Panc1 (cell line): ENCODE results near the gene CBLN1. TPM values are rescaled to one million over a fixed set of nuclear protein-coding genes. Genes with fewer than 3 reads are reported as not detected.

ENCODE experiments used
- ATAC-seq: fragments of 200-7000 bp; cut with Tn5 transposase; 2 replicates; pipeline ENCODE4 v1.9.1; 2020; ENCODE audit warnings: mild to moderate bottlenecking, moderate library complexity
- BruUV-seq: library from RNA; stranded (reverse); fragments of 400-500 nt; replicated peaks from 2 replicates; lab custom pipeline; 2021; lab: Mats Ljungman, UMichigan
- CTCF ChIA-PET: fragments of 300-600 bp; sonication (Branson Sonifier 250); formaldehyde crosslinking; loops from one replicate; lab custom pipeline; 2022; ENCODE audit warnings: antibody characterized with exemption; lab: Charles Lee
- POLR2A ChIA-PET: fragments of 300-600 bp; sonication (Branson Sonifier 250); formaldehyde crosslinking; loops from one replicate; lab custom pipeline; 2022; ENCODE audit warnings: antibody characterized with exemption; lab: Charles Lee
- DNase-seq: peaks from one replicate; pipeline ENCODE4 v3.0.0-alpha.2; 2010; ENCODE audit warnings: low read depth, low spot score
- H3K27ac ChIP-seq: 2 replicates; pipeline ENCODE4 v1.5.1; 2011; ENCODE audit warnings: mild to moderate bottlenecking, low read length, inconsistent platforms
- H3K27me3 ChIP-seq: fragments of 200-500 bp; sonication (Bioruptor generic); 2 replicates; pipeline ENCODE4 v1.6.0; 2014; ENCODE audit warnings: low read length, inconsistent platforms; ENCODE audit not compliant: control insufficient read depth, insufficient read depth
- H3K36me3 ChIP-seq: fragments of 200-500 bp; sonication (Bioruptor generic); 2 replicates; pipeline ENCODE4 v1.5.1; 2014; ENCODE audit warnings: inconsistent platforms, mild to moderate bottlenecking, low read length, moderate library complexity; ENCODE audit not compliant: control insufficient read depth, insufficient read depth
- H3K4me1 ChIP-seq: 2 replicates; pipeline ENCODE4 v1.5.1; 2011; ENCODE audit warnings: inconsistent platforms, mild to moderate bottlenecking, low read length, moderate library complexity; ENCODE audit not compliant: control insufficient read depth, insufficient read depth
- H3K4me3 ChIP-seq, 2 experiments: 2 replicates each; pipeline ENCODE4 v1.5.1; 2011 to 2012; ENCODE audit warnings: low read depth in 2 of 2, low read length in 2 of 2, mild to moderate bottlenecking in 2 of 2, inconsistent platforms in 1 of 2, moderate library complexity in 1 of 2
- H3K9me3 ChIP-seq: fragments of 200-500 bp; sonication (Bioruptor generic); 2 replicates; pipeline ENCODE4 v1.5.1; 2014; ENCODE audit warnings: low read depth, mild to moderate bottlenecking, inconsistent platforms, low read length, moderate library complexity; ENCODE audit not compliant: control insufficient read depth, insufficient read depth
- POLR2AphosphoS5 ChIP-seq: IDR thresholded peaks from 2 replicates; pipeline ENCODE4 v1.6.1; 2012; ENCODE audit warnings: mild to moderate bottlenecking, low read depth, low read length, moderate library complexity
- SIN3A ChIP-seq: IDR thresholded peaks from 2 replicates; pipeline ENCODE4 v1.6.1; 2012; ENCODE audit warnings: low read depth, mild to moderate bottlenecking, low read length, moderate library complexity, borderline replicate concordance; ENCODE audit not compliant: insufficient read depth
- TCF7L2 ChIP-seq: IDR thresholded peaks from 2 replicates; pipeline ENCODE4 v1.6.1; 2011; ENCODE audit warnings: mild to moderate bottlenecking, low read depth, low read length, inconsistent platforms
- in situ Hi-C: cut with HindIII; loops from 2 replicates; pipeline ENCODE4 v1.10.0; 2016; ENCODE audit warnings: low sequenced_read_pairs, low pct_unique_long_range_greater_than_20kb
- intact Hi-C: fragments of 100-400 bp; cut with micrococcal nuclease; formaldehyde crosslinking; loops from one replicate; pipeline ENCODE4 v1.10.0; 2022; ENCODE audit not compliant: unreplicated experiment
- total RNA-seq: library from RNA; stranded (reverse); gene quantifications from one replicate; pipeline ENCODE4 v1.2.1, GENCODE V29; 2021; ENCODE audit not compliant: unreplicated experiment
- TF ChIP-seq, protein P1 (sequence below): fragments of 450-650 bp; IDR thresholded peaks from 2 replicates; pipeline ENCODE4 v1.5.1; 2017; ENCODE audit warnings: mild to moderate bottlenecking
- TF ChIP-seq, protein P2 (sequence below), 2 experiments: IDR thresholded peaks; 2 replicates each; pipeline ENCODE4 v1.6.1; 2011 to 2012; ENCODE audit warnings: low read depth in 2 of 2, control low read depth in 1 of 2, low read length in 1 of 2, mild to moderate bottlenecking in 1 of 2, moderate library complexity in 1 of 2; ENCODE audit not compliant: insufficient read depth in 1 of 2

Gene CBLN1
- total RNA-seq, 1 experiment from 2014 or later, result not detected

DNA sequence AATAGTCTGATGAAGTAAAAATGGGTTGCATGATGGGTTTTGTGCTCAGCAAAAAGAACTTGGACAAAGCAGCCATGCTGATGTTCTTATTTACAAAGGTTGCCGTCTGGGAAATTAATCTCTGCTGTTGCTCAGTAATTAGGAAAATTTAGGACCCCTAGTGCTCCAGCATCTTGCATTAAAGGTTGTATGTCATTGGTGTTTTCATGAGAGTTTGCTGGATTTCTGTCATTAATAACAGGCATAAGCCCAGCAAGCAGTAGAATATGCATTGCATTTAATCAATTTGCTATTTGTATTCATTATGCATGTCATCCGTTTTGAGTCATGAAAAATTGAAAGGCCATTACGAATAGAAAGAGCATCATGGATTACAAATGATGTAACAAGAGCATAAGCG lies 46.7 kb upstream of the CBLN1 start:
- intact Hi-C loops (no loop called here), in situ Hi-C loops (no loop called here)
- DNase-seq (no peak), ATAC-seq (no peak)
- no peaks in the 10 kb centered on the region for H3K9me3 ChIP-seq
- BruUV-seq, result no TSS peak
- no peaks in the 10 kb centered on the region for H3K36me3 ChIP-seq
- no peaks in the 10 kb centered on the region for H3K27me3 ChIP-seq
- CTCF ChIA-PET, result no interaction called here
- no peak for TF ChIP-seq TCF7L2
- TF ChIP-seq, protein P1, sequence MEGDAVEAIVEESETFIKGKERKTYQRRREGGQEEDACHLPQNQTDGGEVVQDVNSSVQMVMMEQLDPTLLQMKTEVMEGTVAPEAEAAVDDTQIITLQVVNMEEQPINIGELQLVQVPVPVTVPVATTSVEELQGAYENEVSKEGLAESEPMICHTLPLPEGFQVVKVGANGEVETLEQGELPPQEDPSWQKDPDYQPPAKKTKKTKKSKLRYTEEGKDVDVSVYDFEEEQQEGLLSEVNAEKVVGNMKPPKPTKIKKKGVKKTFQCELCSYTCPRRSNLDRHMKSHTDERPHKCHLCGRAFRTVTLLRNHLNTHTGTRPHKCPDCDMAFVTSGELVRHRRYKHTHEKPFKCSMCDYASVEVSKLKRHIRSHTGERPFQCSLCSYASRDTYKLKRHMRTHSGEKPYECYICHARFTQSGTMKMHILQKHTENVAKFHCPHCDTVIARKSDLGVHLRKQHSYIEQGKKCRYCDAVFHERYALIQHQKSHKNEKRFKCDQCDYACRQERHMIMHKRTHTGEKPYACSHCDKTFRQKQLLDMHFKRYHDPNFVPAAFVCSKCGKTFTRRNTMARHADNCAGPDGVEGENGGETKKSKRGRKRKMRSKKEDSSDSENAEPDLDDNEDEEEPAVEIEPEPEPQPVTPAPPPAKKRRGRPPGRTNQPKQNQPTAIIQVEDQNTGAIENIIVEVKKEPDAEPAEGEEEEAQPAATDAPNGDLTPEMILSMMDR, result no peak
- TF ChIP-seq SIN3A, result no peak
- TF ChIP-seq, protein P2, sequence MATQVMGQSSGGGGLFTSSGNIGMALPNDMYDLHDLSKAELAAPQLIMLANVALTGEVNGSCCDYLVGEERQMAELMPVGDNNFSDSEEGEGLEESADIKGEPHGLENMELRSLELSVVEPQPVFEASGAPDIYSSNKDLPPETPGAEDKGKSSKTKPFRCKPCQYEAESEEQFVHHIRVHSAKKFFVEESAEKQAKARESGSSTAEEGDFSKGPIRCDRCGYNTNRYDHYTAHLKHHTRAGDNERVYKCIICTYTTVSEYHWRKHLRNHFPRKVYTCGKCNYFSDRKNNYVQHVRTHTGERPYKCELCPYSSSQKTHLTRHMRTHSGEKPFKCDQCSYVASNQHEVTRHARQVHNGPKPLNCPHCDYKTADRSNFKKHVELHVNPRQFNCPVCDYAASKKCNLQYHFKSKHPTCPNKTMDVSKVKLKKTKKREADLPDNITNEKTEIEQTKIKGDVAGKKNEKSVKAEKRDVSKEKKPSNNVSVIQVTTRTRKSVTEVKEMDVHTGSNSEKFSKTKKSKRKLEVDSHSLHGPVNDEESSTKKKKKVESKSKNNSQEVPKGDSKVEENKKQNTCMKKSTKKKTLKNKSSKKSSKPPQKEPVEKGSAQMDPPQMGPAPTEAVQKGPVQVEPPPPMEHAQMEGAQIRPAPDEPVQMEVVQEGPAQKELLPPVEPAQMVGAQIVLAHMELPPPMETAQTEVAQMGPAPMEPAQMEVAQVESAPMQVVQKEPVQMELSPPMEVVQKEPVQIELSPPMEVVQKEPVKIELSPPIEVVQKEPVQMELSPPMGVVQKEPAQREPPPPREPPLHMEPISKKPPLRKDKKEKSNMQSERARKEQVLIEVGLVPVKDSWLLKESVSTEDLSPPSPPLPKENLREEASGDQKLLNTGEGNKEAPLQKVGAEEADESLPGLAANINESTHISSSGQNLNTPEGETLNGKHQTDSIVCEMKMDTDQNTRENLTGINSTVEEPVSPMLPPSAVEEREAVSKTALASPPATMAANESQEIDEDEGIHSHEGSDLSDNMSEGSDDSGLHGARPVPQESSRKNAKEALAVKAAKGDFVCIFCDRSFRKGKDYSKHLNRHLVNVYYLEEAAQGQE (IDR thresholded peaks at IDR 0.05; ENCODE audit: insufficient read depth in 1 of 2, low read depth in 2 of 2, low read length in 1 of 2), result no peak
- no peak for TF ChIP-seq POLR2AphosphoS5
- no peaks in the 10 kb centered on the region for H3K4me1 ChIP-seq
- H3K27ac ChIP-seq, result no peak overlapping the region
- POLR2A ChIA-PET, result no interaction called here
- no peak overlapping the region for H3K4me3 ChIP-seq

DNA sequence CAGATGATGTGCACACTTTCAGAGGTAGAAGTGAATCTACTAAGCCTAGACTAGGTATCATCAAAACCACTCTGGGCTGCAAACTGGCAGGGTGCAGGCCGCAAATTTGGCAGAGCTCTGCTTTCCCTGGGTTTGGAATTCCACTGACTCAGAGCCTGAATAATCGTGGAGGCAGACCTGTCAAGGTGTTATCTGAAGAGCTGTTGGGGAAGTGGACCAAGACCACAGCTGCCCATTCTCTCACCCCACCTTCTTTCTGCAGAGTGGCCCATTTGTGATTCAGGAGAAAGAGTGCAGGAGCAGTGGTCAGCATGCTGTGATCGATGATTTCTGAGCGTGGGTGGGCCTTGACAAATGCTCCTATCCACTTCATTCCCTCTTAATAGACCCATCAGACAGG lies 45.8 kb upstream of the CBLN1 start:
- intact Hi-C loops, result no loop called here
- Histone ChIP-seq H3K9me3 (no peaks in the 10 kb centered on the region), H3K36me3 (no peaks in the 10 kb centered on the region), H3K27me3 (no peaks in the 10 kb centered on the region), H3K27ac (no peak overlapping the region), H3K4me3 (no peak overlapping the region), H3K4me1 (no peaks in the 10 kb centered on the region)
- TF ChIP-seq TCF7L2, result no peak
- TF ChIP-seq POLR2AphosphoS5, result no peak
- TF ChIP-seq, protein P1, result no peak
- TF ChIP-seq, protein P2 (IDR thresholded peaks at IDR 0.05; ENCODE audit: insufficient read depth in 1 of 2, low read depth in 2 of 2, low read length in 1 of 2), result no peak
- TF ChIP-seq SIN3A, result no peak
- no peak for DNase-seq
- ATAC-seq, result no peak
- POLR2A ChIA-PET, result no interaction called here
- CTCF ChIA-PET, result no interaction called here
- in situ Hi-C loops, result no loop called here
- BruUV-seq, result no TSS peak
